Osteocyte (in vitro differentiated cells): ENCODE results near the gene GABRG3. TPM values are rescaled to one million over a fixed set of nuclear protein-coding genes. Genes with fewer than 3 reads are reported as not detected.

Experiments used
- DNase-seq: peaks from one replicate; pipeline ENCODE4 v3.0.0; 2021; ENCODE audit warnings: mixed read lengths; ENCODE audit not compliant: unreplicated experiment; ENCODE audit errors: extremely low spot score
- H3K27ac Mint-ChIP-seq: one replicate; pipeline ENCODE4 v1.8.0; 2021; ENCODE audit warnings: mild to moderate bottlenecking, mixed read lengths; ENCODE audit not compliant: unreplicated experiment
- H3K27me3 Mint-ChIP-seq: one replicate; pipeline ENCODE4 v1.8.0; 2021; ENCODE audit warnings: mixed read lengths; ENCODE audit not compliant: unreplicated experiment
- H3K36me3 Mint-ChIP-seq: one replicate; pipeline ENCODE4 v1.8.0; 2021; ENCODE audit warnings: mixed read lengths; ENCODE audit not compliant: unreplicated experiment
- H3K4me1 Mint-ChIP-seq: one replicate; pipeline ENCODE4 v1.8.0; 2021; ENCODE audit warnings: mixed read lengths; ENCODE audit not compliant: unreplicated experiment
- H3K4me3 Mint-ChIP-seq: one replicate; pipeline ENCODE4 v1.8.0; 2021; ENCODE audit warnings: mild to moderate bottlenecking, moderate library complexity, mixed read lengths; ENCODE audit not compliant: unreplicated experiment
- H3K9me3 Mint-ChIP-seq: one replicate; pipeline ENCODE4 v1.8.0; 2021; ENCODE audit warnings: mixed read lengths; ENCODE audit not compliant: unreplicated experiment
- CTCF ChIP-seq: fragments of 200-600 bp; sonication (generic); IDR thresholded peaks from 2 replicates; pipeline ENCODE4 v1.5.0; 2021; ENCODE audit warnings: antibody characterized with exemption, mild to moderate bottlenecking, moderate library complexity
- total RNA-seq: library from RNA; stranded (reverse); gene quantifications from 2 replicates; pipeline ENCODE4 v1.2.1, GENCODE V29; 2021

Gene GABRG3
- total RNA-seq, 1 donor from 2014 or later: 0.19 TPM

- Mint-ChIP-seq H3K27ac (no peak overlapping the region), H3K36me3 (peaks cover 5% of the 10 kb centered on the region), H3K4me3 (no peak overlapping the region), H3K4me1 (peaks cover 9% of the 10 kb centered on the region), H3K27me3 (no peaks in the 10 kb centered on the region), H3K9me3 (peaks cover 6% of the 10 kb centered on the region)
- no peak for DNase-seq
- TF ChIP-seq CTCF: no peak
Measured at GRCh38 chr15:27064080-27064479, 93.1 kb downstream of the GABRG3 start.

GRCh38 chr15:27065151-27065550 is 94.2 kb downstream of the GABRG3 start:
- H3K9me3 Mint-ChIP-seq: peaks cover 6% of the 10 kb centered on the region
- H3K27me3 Mint-ChIP-seq: no peaks in the 10 kb centered on the region
- no peak overlapping the region for H3K4me3 Mint-ChIP-seq
- peaks cover 9% of the 10 kb centered on the region for H3K4me1 Mint-ChIP-seq
- no peak for TF ChIP-seq CTCF
- H3K36me3 Mint-ChIP-seq: peaks cover 5% of the 10 kb centered on the region
- H3K27ac Mint-ChIP-seq: no peak overlapping the region
- no peak for DNase-seq

GRCh38 chr15:27065785-27066184 is 94.8 kb downstream of the GABRG3 start:
- TF ChIP-seq CTCF: no peak
- Mint-ChIP-seq H3K9me3 (peaks cover 6% of the 10 kb centered on the region), H3K4me1 (peaks cover 9% of the 10 kb centered on the region), H3K4me3 (no peak overlapping the region), H3K27ac (no peak overlapping the region), H3K27me3 (no peaks in the 10 kb centered on the region), H3K36me3 (peaks cover 5% of the 10 kb centered on the region)
- DNase-seq: no peak

GRCh38 chr15:27066446-27066845 is 95.5 kb downstream of the GABRG3 start:
- H3K27me3 Mint-ChIP-seq: no peaks in the 10 kb centered on the region
- H3K27ac Mint-ChIP-seq: no peak overlapping the region
- H3K4me3 Mint-ChIP-seq: no peak overlapping the region
- peaks cover 7% of the 10 kb centered on the region for H3K4me1 Mint-ChIP-seq
- DNase-seq: no peak
- H3K9me3 Mint-ChIP-seq: peaks cover 6% of the 10 kb centered on the region
- no peak for TF ChIP-seq CTCF
- peaks cover 5% of the 10 kb centered on the region for H3K36me3 Mint-ChIP-seq

GRCh38 chr15:27067175-27067574 is 96.2 kb downstream of the GABRG3 start:
- Mint-ChIP-seq H3K9me3 (peaks cover 6% of the 10 kb centered on the region), H3K27ac (no peak overlapping the region)
- no peak for TF ChIP-seq CTCF

More at GRCh38 chr15:27067175-27067574, 96.2 kb downstream of the GABRG3 start:
- peaks cover 5% of the 10 kb centered on the region for H3K36me3 Mint-ChIP-seq
- no peak for DNase-seq
- no peak overlapping the region for H3K4me3 Mint-ChIP-seq
- H3K27me3 Mint-ChIP-seq: no peaks in the 10 kb centered on the region
- H3K4me1 Mint-ChIP-seq: no peaks in the 10 kb centered on the region
